Lung (tissue), 16 donors: ENCODE results near the gene P4HA3. TPM values are rescaled to one million over a fixed set of nuclear protein-coding genes. Genes with fewer than 3 reads are reported as not detected.

Source experiments
- ATAC-seq: fragments of 200-7000 bp; cut with Tn5 transposase; one replicate; pipeline ENCODE4 v1.9.1; 2020; ENCODE audit warnings: moderate number of reproducible peaks; ENCODE audit not compliant: insufficient read depth, low FRiP score
- DNase-seq, 3 donors: peaks; one replicate each; pipeline ENCODE4 v3.0.0-alpha.2; 2013 to 2017
- H3K27ac ChIP-seq, 2 donors: one replicate each; pipeline ENCODE4 v1.5.1; 2013; ENCODE audit warnings: mild to moderate bottlenecking in 2 of 2, moderate library complexity in 2 of 2, control low read depth in 1 of 2, inconsistent platforms in 1 of 2, low read depth in 1 of 2, low read length in 1 of 2
- H3K27me3 ChIP-seq, 3 donors: one replicate each; pipeline ENCODE4 v1.5.1; 2013; ENCODE audit warnings: low read length in 2 of 3; ENCODE audit not compliant: control insufficient read depth in 3 of 3, insufficient read depth in 3 of 3
- H3K36me3 ChIP-seq, 4 donors: one replicate each; pipeline ENCODE4 v1.5.1; 2013; ENCODE audit warnings: low read length in 4 of 4, mild to moderate bottlenecking in 1 of 4, moderate library complexity in 1 of 4; ENCODE audit not compliant: control insufficient read depth in 4 of 4, insufficient read depth in 4 of 4
- H3K4me1 ChIP-seq, 5 donors: one replicate each; pipeline ENCODE4 v1.5.1; 2013; ENCODE audit warnings: low read length in 5 of 5, mild to moderate bottlenecking in 2 of 5, moderate library complexity in 1 of 5; ENCODE audit not compliant: control insufficient read depth in 5 of 5, insufficient read depth in 5 of 5
- H3K4me3 ChIP-seq: one replicate; pipeline ENCODE4 v1.5.1; 2013; ENCODE audit warnings: mild to moderate bottlenecking, control low read depth, moderate library complexity
- H3K9ac ChIP-seq, 2 donors: one replicate each; pipeline ENCODE4 v1.5.1; 2013; ENCODE audit warnings: low read length in 2 of 2, control low read depth in 1 of 2; ENCODE audit not compliant: insufficient read depth in 1 of 2
- H3K9me3 ChIP-seq, 4 donors: one replicate each; pipeline ENCODE4 v1.5.1; 2013; ENCODE audit warnings: low read length in 3 of 4, mild to moderate bottlenecking in 1 of 4, moderate library complexity in 1 of 4; ENCODE audit not compliant: control insufficient read depth in 4 of 4, insufficient read depth in 3 of 4
- CTCF ChIP-seq: IDR thresholded peaks from 2 replicates; pipeline ENCODE4 v1.5.1; 2012; ENCODE audit warnings: mild to moderate bottlenecking; ENCODE audit errors: control extremely low read depth, extremely low read depth
- WGBS, 2 donors: extraction: QIAGEN DNeasy Blood & Tissue Kit; methylation state at CpG; one replicate each; pipeline ENCODE4 v1.1.7; 2013; 5-methylcytosine and 5-hydroxymethylcytosine counted together
- long read RNA-seq, 5 donors: transcript quantifications; one replicate each; lab custom pipeline, GENCODE V29; 2026
- polyA plus RNA-seq, 2 donors: library from polyadenylated mRNA; stranded (reverse); fragments of 200-250 nt; gene quantifications; one replicate each; pipeline ENCODE4 v1.2.1, GENCODE V29; 2013
- total RNA-seq, 2 donors: library from RNA; depleted of rRNA in 1 of 2; stranded (reverse); fragments of >200 nt in 1 of 2; gene quantifications; one replicate each; pipeline ENCODE4 v1.2.1, GENCODE V29; 2014 to 2021
- donor health status: control.
- donor health status: control.
- donor health status: Bipolar disorder and iron deficiency.
- donor health status: healthy.
- donor health status: DM: yes; HTN: yes; CAD: no.

Gene P4HA3
- total RNA-seq, result 1 to 10 TPM in 1 of 2 donors, under 1 TPM in 1; 0.40 to 3.3 TPM
- 1 to 10 TPM in 1 of 2 donors, under 1 TPM in 1; 0.89 to 1.1 TPM for polyA plus RNA-seq
- long read RNA-seq, donor 1, partial matches to known transcripts, result 0 of 2 reads
- long read RNA-seq, donor 1, other reads (novel, unspliced or antisense), result 0 of 2 reads
- long read RNA-seq, donor 2, result 0 reads
- long read RNA-seq, donor 3, result 0 reads
- long read RNA-seq, donor 4, result 0 reads
- long read RNA-seq, donor 5, result 0 reads

DNA sequence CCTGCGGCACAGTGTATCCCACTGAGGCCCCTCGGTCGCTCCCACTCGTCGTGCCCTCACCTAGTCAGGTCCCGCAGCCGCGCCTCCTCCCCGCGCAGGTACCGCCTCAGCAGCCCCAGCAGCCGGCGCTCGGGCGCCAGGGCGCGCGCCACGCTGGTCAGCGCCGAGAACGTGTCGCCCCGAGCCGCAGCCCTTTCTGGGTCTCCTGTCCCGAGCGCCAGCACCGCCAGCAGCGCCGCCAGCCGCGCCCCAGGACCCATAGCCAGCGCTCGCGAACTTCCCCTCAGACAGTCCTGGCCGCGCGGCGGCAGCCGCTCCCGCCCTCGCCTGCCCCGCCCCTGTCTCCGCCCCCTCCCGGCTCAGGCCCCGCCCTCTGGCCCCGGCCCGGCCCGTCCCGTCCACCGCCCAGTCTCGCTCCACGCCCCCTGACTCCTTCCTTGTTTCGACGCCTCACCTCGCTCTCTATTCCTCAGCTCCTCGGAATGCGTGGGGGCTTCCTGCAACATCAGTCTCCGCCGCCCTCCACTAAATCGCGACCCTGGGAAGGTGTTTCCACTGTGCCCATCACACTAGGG lies at the start of gene P4HA3:
P4HA3 (minus strand) TSS at position 289 of the 575 bp plus-strand sequence; CDS start at position 260, 29 bp downstream.
- no peak within 1 kb of the TSS for H3K9ac ChIP-seq
- TF ChIP-seq CTCF, result no peak
- 4 to 5% methylated on average over 61 to 62 of the region's 62 CpGs for WGBS, 2 donors

DNA sequence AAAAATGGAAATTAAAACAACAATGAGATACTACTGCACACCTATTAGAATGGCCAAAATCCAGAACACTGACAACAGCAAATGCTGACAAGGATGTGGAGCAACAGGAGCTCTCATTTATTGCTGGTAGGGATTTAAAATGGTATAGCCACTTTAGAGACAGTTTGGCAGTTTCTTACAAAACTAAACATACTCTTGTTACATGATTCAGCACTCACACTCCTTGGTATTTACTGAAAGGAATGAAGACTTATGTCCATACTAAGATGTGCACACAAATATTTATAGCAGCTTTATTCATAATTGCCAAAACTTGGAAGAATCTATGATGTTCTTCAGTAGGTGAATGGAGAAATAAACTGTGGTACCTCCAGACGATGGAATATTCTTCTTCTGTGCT lies 46.0 kb upstream of the P4HA3 start:
- 95 to 100% methylated on average over 1 of the region's 1 CpG for WGBS, 2 donors
- no peaks in the 10 kb centered on the region for H3K27me3 ChIP-seq
- DNase-seq (no peak), ATAC-seq (no peak)
- H3K27ac ChIP-seq, result no peak overlapping the region
- no peaks in the 10 kb centered on the region for H3K9me3 ChIP-seq
- H3K36me3 ChIP-seq, result peaks cover 0 to 7% (median 3%) of the 10 kb centered on the region in 4 donors
- peaks cover 0 to 2% (median 0%) of the 10 kb centered on the region in 5 donors for H3K4me1 ChIP-seq
- no peak overlapping the region for H3K4me3 ChIP-seq
- TF ChIP-seq CTCF, result no peak
- no peak overlapping the region for H3K9ac ChIP-seq

More for the DNA sequence above, at the start of gene P4HA3:
- Histone ChIP-seq H3K27ac (no peak within 1 kb of the TSS), H3K4me3 (peak within 1 kb of the TSS; percentile 38), H3K36me3 (no peaks in the 10 kb centered on the region), H3K4me1 (peaks cover 0 to 21% (median 4%) of the 10 kb centered on the region in 5 donors), H3K9me3 (no peaks in the 10 kb centered on the region), H3K27me3 (peaks cover 0 to 4% (median 4%) of the 10 kb centered on the region in 3 donors)
- DNase-seq (peak; percentile 36 to 65 (median 58)), ATAC-seq (peak; percentile 93)

DNA sequence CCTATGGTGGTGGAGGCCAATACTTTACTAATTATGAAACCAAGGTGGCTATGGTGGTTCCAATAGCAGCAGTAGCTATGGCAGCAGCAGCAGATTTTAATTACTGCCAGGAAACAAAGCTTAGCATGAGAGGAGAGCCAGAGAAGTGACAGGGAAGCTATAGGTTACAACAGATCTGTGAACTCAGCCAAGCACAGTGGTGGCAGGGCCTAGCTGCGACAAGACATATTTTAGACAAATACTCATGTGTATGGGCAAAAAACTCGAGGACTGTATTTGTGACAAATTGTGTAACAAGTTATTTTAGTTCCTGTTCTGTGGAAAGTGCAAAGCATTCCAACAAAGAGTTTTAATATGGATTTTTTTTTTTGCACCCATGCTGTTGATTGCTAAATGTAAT lies 44.2 kb upstream of the P4HA3 start:
- Histone ChIP-seq H3K4me3 (no peak overlapping the region), H3K36me3 (peaks cover 0 to 14% (median 3%) of the 10 kb centered on the region in 4 donors), H3K4me1 (peaks cover 0 to 2% (median 0%) of the 10 kb centered on the region in 5 donors), H3K27ac (no peak overlapping the region), H3K9ac (no peak overlapping the region), H3K9me3 (no peaks in the 10 kb centered on the region), H3K27me3 (no peaks in the 10 kb centered on the region)
- no peak for ATAC-seq
- WGBS, 2 donors, result 66 to 72% methylated on average over 2 of the region's 2 CpGs
- no peak for DNase-seq
- TF ChIP-seq CTCF, result no peak
